GM18867 (cell line): ENCODE measurements around the gene GARIN5B.
A peak's percentile ranks its signal among the peaks of the same experiment; 100 is the strongest.

Source experiments
- ATAC-seq: cut with Tn5 transposase; IDR thresholded peaks from one replicate; pipeline ENCODE4 v1.9.1; 2021; ENCODE audit warnings: mild to moderate bottlenecking, moderate library complexity; ENCODE audit not compliant: unreplicated experiment

The GARIN5B gene

DNA sequence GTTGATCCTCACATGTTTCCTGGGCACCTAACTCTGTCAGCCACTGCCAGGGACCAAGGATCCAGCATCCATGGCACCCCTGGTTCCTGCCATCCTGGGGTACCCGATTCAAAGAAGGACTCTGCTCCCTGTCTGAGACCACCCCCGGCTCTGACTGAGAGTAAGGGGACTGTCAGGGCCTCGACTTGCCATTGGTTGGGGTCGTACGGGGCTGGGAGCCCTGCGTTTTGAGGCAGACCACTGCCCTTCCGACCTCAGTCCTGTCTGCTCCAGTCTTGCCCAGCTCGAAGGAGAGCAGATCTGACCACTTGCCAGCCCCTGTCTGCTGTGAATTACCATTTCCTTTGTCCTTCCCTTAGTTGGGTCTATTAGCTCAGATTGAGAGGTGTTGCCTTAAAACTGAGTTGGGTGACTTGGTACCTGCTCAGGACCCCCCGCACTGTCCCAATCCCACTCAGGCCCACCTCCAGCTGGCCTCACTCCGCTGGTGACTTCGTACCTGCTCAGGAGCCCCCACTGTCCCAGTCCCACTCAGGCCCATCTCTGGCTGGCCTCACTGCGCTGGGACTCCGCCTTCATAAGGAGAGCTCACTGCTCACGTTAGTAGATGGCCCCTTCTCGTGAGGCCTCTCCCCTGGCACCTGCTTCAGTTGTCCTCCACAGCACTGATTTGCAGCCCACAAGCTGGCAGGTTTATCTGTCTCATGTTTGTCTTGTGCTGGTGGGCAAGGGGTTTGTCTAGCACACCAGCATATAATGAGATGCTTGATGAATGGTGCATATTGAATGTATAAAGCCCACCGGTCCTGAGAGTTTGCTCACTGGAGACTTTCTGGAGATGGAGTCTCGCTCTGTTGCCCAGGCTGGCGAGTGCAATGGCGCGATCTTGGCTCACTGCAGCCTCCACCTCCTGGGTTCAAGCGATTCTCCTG lies 26.6 kb upstream of the GARIN5B start:
- ATAC-seq, result no peak

GRCh38 chr19:55387736-55388497 lies 24.9 kb upstream of the GARIN5B start:
- ATAC-seq, result no peak

GRCh38 chr19:55386493-55386971 lies 23.5 kb upstream of the GARIN5B start:
- ATAC-seq, result no peak

DNA sequence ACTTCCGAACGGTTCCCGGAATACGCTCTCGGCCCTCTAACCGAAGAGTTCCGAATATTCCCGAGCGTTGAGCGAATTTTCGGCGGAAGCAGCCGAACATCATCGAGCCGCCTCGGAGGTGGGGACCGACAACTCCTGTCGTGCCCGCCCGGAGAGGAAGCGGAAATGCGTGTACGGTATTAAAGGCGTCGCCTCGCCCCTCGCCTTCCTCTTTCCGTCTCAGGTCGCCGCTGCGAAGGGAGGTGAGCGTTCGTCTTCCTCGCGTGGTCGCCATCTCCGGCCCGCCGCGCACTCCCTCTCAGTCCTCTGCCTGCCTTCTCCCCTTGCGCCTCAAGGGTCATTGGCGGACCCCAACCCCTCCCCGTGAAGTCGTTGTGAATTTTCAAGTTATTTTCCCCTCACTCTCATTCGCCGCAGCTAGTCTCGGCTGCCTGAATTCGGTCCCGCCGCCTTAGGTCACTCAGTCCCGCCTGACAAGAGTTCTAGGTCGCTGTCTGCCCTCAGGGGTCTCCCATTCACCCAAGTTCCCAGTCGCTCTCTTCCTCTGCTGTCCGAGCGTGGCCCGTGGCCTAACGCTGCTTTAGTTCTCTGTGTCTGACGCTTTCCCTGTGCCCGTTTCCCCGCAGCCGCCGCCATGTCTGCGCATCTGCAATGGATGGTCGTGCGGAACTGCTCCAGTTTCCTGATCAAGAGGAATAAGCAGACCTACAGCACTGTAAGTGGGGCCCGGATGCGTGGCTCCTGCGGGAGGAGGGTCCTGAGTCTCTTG lies 22.8 kb upstream of the GARIN5B start, which contains the start of gene RPL28:
TSS of gene RPL28 (plus strand) at position 209 of the 769 bp plus-strand sequence. CDS start at position 635, 426 bp downstream.
- ATAC-seq, result peak; percentile 57

- ATAC-seq, result peak; percentile 50
These were observed 22.1 kb upstream of the GARIN5B start for GRCh38 chr19:55384920-55385723.

- ATAC-seq, result no peak
These were observed 21.3 kb upstream of the GARIN5B start, which contains the start of gene TMEM238 for GRCh38 chr19:55384131-55384919. TSS of gene TMEM238 (minus strand) at chr19:55384292. CDS start at chr19:55384259, 33 bp downstream.

DNA sequence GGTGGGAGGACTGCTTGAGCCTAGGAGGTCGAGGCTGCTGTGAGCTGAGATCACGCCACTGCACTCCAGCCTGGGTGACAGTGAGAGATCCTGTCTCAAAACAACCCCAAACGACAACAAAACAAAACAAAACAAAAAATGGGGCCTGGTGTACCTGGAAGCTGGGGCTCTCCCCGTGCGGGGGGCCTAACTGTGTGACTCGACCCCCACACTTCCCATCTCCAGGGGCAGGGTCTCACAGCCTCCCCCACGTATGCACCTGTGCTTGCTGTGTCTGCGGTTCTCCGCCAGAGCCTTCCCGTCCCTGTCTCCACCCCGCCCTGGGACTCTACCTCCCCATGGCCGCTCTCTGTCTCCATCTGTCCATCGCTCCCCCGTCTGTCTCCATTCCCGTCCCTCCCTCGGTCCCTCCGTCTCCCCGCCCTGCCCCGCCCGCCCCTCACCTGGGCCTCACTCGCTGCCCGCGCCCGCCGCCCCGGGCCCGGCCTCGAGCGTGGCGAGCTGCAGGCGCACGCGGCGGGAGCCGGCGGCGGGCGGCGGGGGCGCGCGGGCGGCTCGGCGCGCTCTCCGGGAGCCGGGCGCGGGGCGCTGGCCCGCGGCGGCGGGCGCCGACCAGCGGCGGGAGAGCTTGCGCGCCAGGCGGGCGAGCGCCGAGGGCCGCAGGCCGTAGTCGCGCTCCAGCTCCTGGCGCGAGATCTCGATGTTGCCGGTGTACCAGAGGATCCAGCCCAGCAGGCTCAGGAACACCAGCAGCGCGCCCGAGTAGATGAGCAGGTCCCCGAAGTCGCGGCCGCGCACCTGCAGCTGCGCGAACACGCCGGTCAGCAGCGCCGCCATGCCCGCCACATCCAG lies 20.4 kb upstream of the GARIN5B start:
- ATAC-seq, result no peak

GRCh38 chr19:55382522-55383054 lies 19.5 kb upstream of the GARIN5B start:
- ATAC-seq, result no peak

GRCh38 chr19:55382013-55382412 lies 19.0 kb upstream of the GARIN5B start:
- ATAC-seq, result no peak

DNA sequence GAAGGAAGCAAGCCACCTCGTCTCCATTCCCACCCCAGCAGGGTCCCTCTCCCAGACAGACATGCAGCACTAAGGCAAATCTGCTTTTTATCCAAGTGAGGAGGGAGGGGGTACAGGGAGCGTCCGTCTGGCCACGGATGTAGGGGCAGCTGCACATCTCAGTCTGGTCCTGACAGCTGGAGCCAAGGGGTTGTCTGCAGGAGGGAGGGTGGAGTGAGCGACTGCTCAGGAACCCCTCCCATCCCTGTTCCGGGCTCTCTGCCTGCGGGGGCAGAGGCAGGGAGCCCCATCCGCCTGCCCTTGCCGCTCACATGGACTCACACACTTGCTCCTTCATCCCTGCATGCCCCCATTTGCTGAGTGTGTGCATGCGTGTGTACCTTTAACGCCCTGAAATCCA lies 16.1 kb upstream of the GARIN5B start:
- no peak for ATAC-seq

GRCh38 chr19:55377356-55378131 lies 14.5 kb upstream of the GARIN5B start:
- ATAC-seq, result no peak

DNA sequence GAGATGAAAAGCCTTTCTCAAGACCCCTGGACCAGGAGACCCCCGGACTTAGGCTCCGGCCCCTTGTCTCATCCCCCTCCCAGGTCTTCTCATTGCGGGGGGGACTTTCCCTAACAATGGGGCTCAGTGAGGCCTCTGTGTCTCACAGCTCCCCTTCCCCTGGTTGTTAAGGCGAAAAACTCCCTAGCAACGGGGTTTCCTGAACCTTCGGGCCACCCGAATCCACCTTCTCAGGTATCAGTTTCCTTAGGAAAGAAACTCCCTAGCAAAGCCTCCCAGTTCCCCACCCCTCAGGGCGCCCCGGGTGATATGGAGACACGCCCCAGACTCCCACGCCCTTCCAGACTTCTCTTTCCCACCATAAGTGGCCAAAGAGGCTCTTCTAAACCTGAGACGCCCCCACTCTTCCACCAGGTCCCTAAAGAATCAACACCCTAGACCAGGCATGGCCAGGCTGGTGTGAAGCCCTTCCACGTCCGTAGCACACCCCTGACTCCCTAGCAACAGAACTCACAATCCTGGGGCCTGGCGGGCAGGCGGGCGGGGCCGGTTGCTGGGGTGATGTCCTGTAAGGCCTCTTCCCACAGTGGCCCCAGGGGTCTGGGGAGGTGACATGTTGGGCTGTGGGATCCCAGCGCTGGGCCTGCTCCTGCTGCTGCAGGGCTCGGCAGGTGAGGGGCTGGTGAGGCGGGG lies 13.3 kb upstream of the GARIN5B start, which contains the start of gene TMEM190:
TSS of gene TMEM190 (plus strand) at position 586 of the 693 bp plus-strand sequence. CDS start at position 614, 28 bp downstream.
- no peak for ATAC-seq

DNA sequence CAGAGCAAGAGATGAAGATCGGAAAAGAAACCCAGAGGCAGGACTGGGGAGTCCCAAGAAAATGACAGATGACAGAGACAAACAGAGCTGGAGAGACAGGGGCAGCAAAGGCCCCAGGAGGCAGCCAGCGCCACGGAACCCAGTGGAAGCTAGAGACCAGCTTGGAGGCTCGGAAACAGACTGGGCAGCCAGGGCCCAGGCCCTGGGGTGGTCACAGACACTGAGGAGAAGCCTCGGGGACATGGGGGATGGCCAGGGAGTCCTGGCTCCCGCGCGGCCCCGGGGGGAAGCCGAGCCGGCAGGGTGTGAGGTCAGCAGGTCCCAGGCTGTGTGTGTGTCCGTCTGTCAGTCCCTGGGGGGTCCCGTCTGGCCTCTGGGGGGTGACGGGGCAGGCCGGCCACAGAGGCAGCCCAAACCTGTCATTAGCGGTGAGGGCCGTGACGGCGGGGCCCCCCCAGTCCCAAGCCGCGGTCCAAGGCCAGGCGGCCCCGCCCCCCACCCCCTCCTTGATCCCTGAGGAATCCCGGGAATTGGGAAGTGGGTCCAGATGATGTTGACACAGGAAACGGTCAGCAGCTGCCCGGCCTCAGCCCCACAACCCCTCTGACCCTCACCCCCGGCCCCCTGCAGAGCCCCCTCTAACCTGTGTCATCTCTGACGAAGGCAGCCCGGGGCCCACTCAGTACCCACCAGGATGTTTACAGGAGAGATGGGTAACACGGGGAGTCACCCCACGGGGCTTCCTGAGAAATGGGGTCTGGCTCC lies 11.1 kb upstream of the GARIN5B start:
- ATAC-seq, result no peak

DNA sequence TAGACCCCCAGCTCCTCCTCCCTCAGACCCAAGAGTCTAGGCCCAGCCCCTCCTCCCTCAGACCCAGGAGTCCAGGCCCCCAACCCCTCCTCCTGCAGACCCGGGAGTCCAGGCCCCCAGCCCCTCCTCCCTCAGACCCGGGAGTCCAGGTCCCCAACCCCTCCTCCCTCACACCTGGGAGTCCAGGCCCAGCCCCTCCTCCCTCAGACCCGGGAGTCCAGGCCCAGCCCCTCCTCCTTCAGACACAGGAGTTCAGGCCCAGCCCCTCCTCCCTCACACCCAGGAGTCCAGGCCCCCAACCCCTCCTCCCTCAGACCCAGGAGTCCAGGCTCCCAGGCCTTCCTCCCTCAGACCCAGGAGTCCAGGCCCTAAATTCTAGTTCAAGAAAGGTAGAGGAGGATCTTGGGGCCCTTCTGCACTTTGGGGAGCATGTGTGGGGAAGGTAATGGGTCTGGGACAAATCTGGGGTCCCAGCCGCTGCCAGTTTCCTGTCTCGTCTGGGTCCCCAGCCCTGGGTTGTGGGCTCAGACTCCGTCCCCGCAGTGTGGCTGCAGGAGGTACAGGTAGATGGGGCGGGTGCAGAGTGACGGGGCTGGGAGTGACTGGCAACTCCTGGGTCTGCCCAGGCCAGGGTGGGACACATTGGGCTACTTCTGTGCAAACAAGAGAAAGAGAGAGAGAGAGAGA lies 10.4 kb upstream of the GARIN5B start:
- no peak for ATAC-seq
